Prostate gland (tissue), 2 donors: ENCODE data around the gene CABP4. TPM values are rescaled to one million over a fixed set of nuclear protein-coding genes. Genes with fewer than 3 reads are reported as not detected.

ENCODE experiments used
- DNase-seq: peaks from one replicate; pipeline ENCODE4 v3.0.0-alpha.2; 2019; ENCODE audit warnings: low spot score
- H3K27ac ChIP-seq, 2 donors: fragments of 200-600 bp; sonication (generic); 2 replicates each; pipeline ENCODE4 v1.5.1; 2017 to 2019
- H3K27me3 ChIP-seq: fragments of 200-600 bp; sonication (generic); replicated peaks from 2 replicates; pipeline ENCODE4 v1.5.1; 2019; ENCODE audit not compliant: insufficient read depth
- H3K36me3 ChIP-seq, 2 donors: fragments of 200-600 bp; sonication (generic); 1 replicate in 1 of 2; 2 replicates in 1 of 2; pipeline versions ENCODE4 v1.5.1 to v1.8.1; 2017 to 2019
- H3K4me1 ChIP-seq: fragments of 200-600 bp; sonication (generic); replicated peaks from 2 replicates; pipeline ENCODE4 v1.5.1; 2019
- H3K4me3 ChIP-seq, 2 donors: fragments of 200-600 bp; sonication (generic); 2 replicates each; pipeline ENCODE4 v1.5.1; 2017 to 2019
- H3K9me3 ChIP-seq: fragments of 200-600 bp; sonication (generic); 2 replicates; pipeline ENCODE4 v1.5.1; 2017
- CTCF ChIP-seq, 4 experiments: fragments of 200-600 bp in 2 of 4; fragments of 450-650 bp in 2 of 4; sonication (generic) in 2 of 4; IDR thresholded peaks; 1 replicate in 3 of 4; 2 replicates in 1 of 4; pipeline ENCODE4 v1.5.1; 2016 to 2019; ENCODE audit warnings: antibody characterized with exemption in 4 of 4, mild to moderate bottlenecking in 2 of 4, moderate library complexity in 2 of 4
- POLR2A ChIP-seq: fragments of 450-650 bp; IDR thresholded peaks from one replicate; pipeline ENCODE4 v1.6.1; 2016; ENCODE audit warnings: antibody characterized with exemption, mild to moderate bottlenecking
- POLR2AphosphoS5 ChIP-seq: sonication (generic); formaldehyde crosslinking; IDR thresholded peaks from one replicate; pipeline ENCODE4 v1.6.1; 2017; ENCODE audit warnings: antibody characterized with exemption
- WGBS: methylation state at CpG from one replicate; pipeline ENCODE4 v1.1.5; 2018; 5-methylcytosine and 5-hydroxymethylcytosine counted together
- intact Hi-C: fragments of 100-400 bp; cut with DNase I; formaldehyde crosslinking; loops from one replicate; pipeline ENCODE4 v1.14.2; 2022
- total RNA-seq, 2 donors: library from RNA; depleted of rRNA; stranded (reverse); fragments of >200 nt; gene quantifications; one replicate each; pipeline ENCODE4 v1.1.0, GENCODE V29; 2016

CABP4 gene
- total RNA-seq, 2 donors from 2014 or later: 4.3 to 6.1 TPM

- H3K9me3 ChIP-seq: no peaks in the 10 kb centered on the region
- intact Hi-C loops: no loop called here
- H3K27me3 ChIP-seq: no peaks in the 10 kb centered on the region
- TF ChIP-seq POLR2A: no peak
- no peak for TF ChIP-seq POLR2AphosphoS5
- no peak for TF ChIP-seq CTCF (IDR thresholded peaks at IDR 0.05)
- 75% methylated on average over 31 of the region's 31 CpGs for WGBS
- H3K27ac ChIP-seq: peak overlapping the region in 1 of 2 donors; percentile 23
- peaks cover 7 to 16% of the 10 kb centered on the region in 2 donors for H3K36me3 ChIP-seq
- no peak for DNase-seq
- no peak overlapping the region for H3K4me3 ChIP-seq
- H3K4me1 ChIP-seq: peaks cover 16% of the 10 kb centered on the region
These were observed 15.6 kb upstream of the CABP4 start for GRCh38 chr11:67439321-67440228.

GRCh38 chr11:67440229-67441097 lies 14.7 kb upstream of the CABP4 start:
- no peaks in the 10 kb centered on the region for H3K27me3 ChIP-seq
- no peak for DNase-seq
- H3K4me3 ChIP-seq: no peak overlapping the region
- H3K9me3 ChIP-seq: no peaks in the 10 kb centered on the region
- no peak overlapping the region for H3K27ac ChIP-seq
- 70% methylated on average over 17 of the region's 17 CpGs for WGBS
- intact Hi-C loops: no loop called here
- peaks cover 6 to 10% of the 10 kb centered on the region in 2 donors for H3K36me3 ChIP-seq
- no peak for TF ChIP-seq POLR2AphosphoS5
- TF ChIP-seq CTCF (IDR thresholded peaks at IDR 0.05): no peak
- no peak for TF ChIP-seq POLR2A
- H3K4me1 ChIP-seq: peaks cover 16% of the 10 kb centered on the region

- no peak overlapping the region for H3K4me3 ChIP-seq
- H3K36me3 ChIP-seq: peaks cover 0 to 10% of the 10 kb centered on the region in 2 donors
- TF ChIP-seq POLR2A (no peak), POLR2AphosphoS5 (no peak), CTCF (IDR thresholded peaks at IDR 0.05) (no peak)
- intact Hi-C loops: no loop called here
- H3K9me3 ChIP-seq: no peaks in the 10 kb centered on the region
- no peaks in the 10 kb centered on the region for H3K27me3 ChIP-seq
- peaks cover 16% of the 10 kb centered on the region for H3K4me1 ChIP-seq
- no peak for DNase-seq
- WGBS: 84% methylated on average over 21 of the region's 21 CpGs
- H3K27ac ChIP-seq: no peak overlapping the region
These were observed 14.0 kb upstream of the CABP4 start for GRCh38 chr11:67441098-67441563.

- no peak for TF ChIP-seq CTCF (IDR thresholded peaks at IDR 0.05)
- no peak for TF ChIP-seq POLR2A
- no peak for TF ChIP-seq POLR2AphosphoS5
- intact Hi-C loops: no loop called here
- no peaks in the 10 kb centered on the region for H3K9me3 ChIP-seq
- WGBS: 83% methylated on average over 25 of the region's 28 CpGs
- peaks cover 0 to 10% of the 10 kb centered on the region in 2 donors for H3K36me3 ChIP-seq
- peak overlapping the region in 1 of 2 donors; percentile 86 for H3K4me3 ChIP-seq
- H3K27ac ChIP-seq: peak overlapping the region; percentile 98
- DNase-seq: no peak
- H3K27me3 ChIP-seq: no peaks in the 10 kb centered on the region
- H3K4me1 ChIP-seq: peaks cover 16% of the 10 kb centered on the region
These were observed 13.3 kb upstream of the CABP4 start for GRCh38 chr11:67441731-67442351.
